GM18507 (cell line): ENCODE measurements around the gene TMEM106B.
"Not testable (repeated sequence)": the region's sequence is repeated elsewhere in the genome, so short reads cannot be mapped to it uniquely, and the experiment has no call there.

Source experiments
- DNase-seq: peaks from one replicate; pipeline ENCODE4 v3.0.0; 2011; ENCODE audit warnings: low read depth; ENCODE audit not compliant: insufficient read length; ENCODE audit errors: extremely low spot score
- FAIRE-seq: peaks from 2 replicates; lab custom pipeline; 2011; peaks lifted over from hg19 to GRCh38; lab: Jason Lieb, UNC

Gene TMEM106B

GRCh38 chr7:12222889-12223579, 11.9 kb downstream of the TMEM106B start:
- FAIRE-seq: peak; percentile 80
- DNase-seq: no peak

GRCh38 chr7:12225017-12225416, 13.9 kb downstream of the TMEM106B start:
- not testable (repeated sequence) for FAIRE-seq

GRCh38 chr7:12226756-12227155, 15.7 kb downstream of the TMEM106B start:
- DNase-seq (no peak), FAIRE-seq (no peak)

More at GRCh38 chr7:12225017-12225416, 13.9 kb downstream of the TMEM106B start:
- DNase-seq: not testable (repeated sequence)

GRCh38 chr7:12228024-12228423, 16.9 kb downstream of the TMEM106B start:
- FAIRE-seq (no peak), DNase-seq (no peak)

GRCh38 chr7:12229046-12229445, 18.0 kb downstream of the TMEM106B start:
- FAIRE-seq: no peak
- no peak for DNase-seq

GRCh38 chr7:12231097-12231496, 20.0 kb downstream of the TMEM106B start:
- no peak for DNase-seq
- no peak for FAIRE-seq

GRCh38 chr7:12233175-12233574, 22.1 kb downstream of the TMEM106B start:
- no peak for DNase-seq
- FAIRE-seq: no peak

GRCh38 chr7:12234334-12234865, 23.3 kb downstream of the TMEM106B start:
- DNase-seq (no peak), FAIRE-seq (no peak)

- FAIRE-seq (no peak), DNase-seq (no peak)
Observed at GRCh38 chr7:12235970-12236369, 24.9 kb downstream of the TMEM106B start.

- DNase-seq (no peak), FAIRE-seq (no peak)
Observed at GRCh38 chr7:12237007-12237406, 25.9 kb downstream of the TMEM106B start.

- FAIRE-seq: no peak
- no peak for DNase-seq
Observed at GRCh38 chr7:12239806-12240205, 28.7 kb downstream of the TMEM106B start.

- DNase-seq (no peak), FAIRE-seq (no peak)
Observed at GRCh38 chr7:12244129-12244528, 33.0 kb downstream of the TMEM106B start.

GRCh38 chr7:12244694-12245093, 33.6 kb downstream of the TMEM106B start:
- FAIRE-seq: no peak
- DNase-seq: no peak

GRCh38 chr7:12249706-12250105, 38.6 kb downstream of the TMEM106B start:
- no peak for FAIRE-seq
- no peak for DNase-seq

GRCh38 chr7:12250232-12250631, 39.1 kb downstream of the TMEM106B start:
- no peak for DNase-seq
- FAIRE-seq: no peak

GRCh38 chr7:12256090-12256489, 45.0 kb downstream of the TMEM106B start:
- DNase-seq (no peak), FAIRE-seq (no peak)

GRCh38 chr7:12257582-12257981, 46.5 kb downstream of the TMEM106B start:
- DNase-seq: peak; percentile 8
- peak; percentile 91 for FAIRE-seq

- DNase-seq: no peak
- no peak for FAIRE-seq
Observed at GRCh38 chr7:12258074-12258473, 47.0 kb downstream of the TMEM106B start.

GRCh38 chr7:12267542-12267941, 56.4 kb downstream of the TMEM106B start:
- DNase-seq: no peak
- no peak for FAIRE-seq

- FAIRE-seq: no peak
- DNase-seq: no peak
Observed at GRCh38 chr7:12269100-12269895, 58.2 kb downstream of the TMEM106B start.

GRCh38 chr7:12281038-12281437, 69.9 kb downstream of the TMEM106B start:
- DNase-seq (no peak), FAIRE-seq (no peak)
